Esophagus muscularis mucosa (tissue), 3 donors: ENCODE data around the gene CCDC124.

Source experiments
- POLR2AphosphoS5 ChIP-seq, 2 donors: sonication (generic); formaldehyde crosslinking; IDR thresholded peaks; one replicate each; pipeline ENCODE4 v1.6.1; 2017; ENCODE audit warnings: antibody characterized with exemption in 2 of 2
- TF ChIP-seq, protein P1 (sequence below), 3 experiments: fragments of 200-600 bp in 2 of 3; fragments of 450-650 bp in 1 of 3; sonication (generic) in 2 of 3; IDR thresholded peaks; one replicate each; pipeline ENCODE4 v1.5.1; 2017 to 2019; ENCODE audit warnings: antibody characterized with exemption in 3 of 3, mild to moderate bottlenecking in 2 of 3, moderate library complexity in 1 of 3

DNA sequence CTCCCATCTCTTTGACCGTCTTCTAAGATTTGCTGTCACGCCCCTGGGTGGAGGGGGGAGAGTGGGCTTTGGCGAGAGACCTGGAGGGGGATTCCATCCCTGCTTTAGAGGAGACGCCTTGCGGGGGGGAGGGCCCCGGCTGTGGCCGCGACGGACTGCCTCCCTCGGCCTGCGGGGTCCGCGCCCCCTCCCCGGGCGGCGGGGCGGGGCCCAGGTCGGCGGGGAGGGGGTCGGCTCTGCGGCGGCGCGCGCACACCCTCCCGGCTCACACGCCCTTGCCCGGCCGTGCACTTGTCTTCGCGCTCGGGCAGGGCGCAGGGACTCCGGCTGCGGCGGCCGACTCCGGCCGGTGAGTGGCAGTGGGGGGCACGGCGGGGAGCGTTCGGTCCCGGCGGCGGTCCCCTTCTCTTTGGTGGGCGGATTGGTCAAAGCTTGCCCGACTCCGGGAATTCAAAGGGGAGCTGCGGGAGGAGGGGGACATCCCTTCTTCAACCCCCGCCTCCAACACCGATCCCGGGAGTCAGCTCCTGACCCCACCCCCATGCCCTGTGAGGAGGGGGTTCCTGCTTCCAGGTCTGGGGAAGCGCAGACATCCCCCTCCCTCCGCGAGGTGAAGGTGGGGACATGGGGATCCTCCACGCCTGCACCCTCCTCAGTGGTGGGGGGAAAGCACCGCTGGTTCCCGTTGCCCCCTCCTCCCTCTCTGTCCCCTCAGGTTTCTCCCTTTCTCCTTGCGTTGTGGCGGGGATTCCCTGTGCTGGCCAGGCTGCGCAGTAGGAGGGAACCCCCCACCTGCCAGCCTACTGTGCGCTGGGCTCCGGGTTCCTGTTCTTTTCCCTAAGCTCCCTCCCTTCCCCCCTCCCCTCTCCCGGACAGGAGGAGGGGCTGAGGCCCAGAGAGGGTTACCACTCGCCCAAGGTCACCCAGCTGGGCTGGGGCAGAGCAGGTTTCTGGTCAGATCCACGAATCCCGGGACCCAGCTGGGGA is 19.5 kb downstream of the CCDC124 start:
- TF ChIP-seq, protein P1, sequence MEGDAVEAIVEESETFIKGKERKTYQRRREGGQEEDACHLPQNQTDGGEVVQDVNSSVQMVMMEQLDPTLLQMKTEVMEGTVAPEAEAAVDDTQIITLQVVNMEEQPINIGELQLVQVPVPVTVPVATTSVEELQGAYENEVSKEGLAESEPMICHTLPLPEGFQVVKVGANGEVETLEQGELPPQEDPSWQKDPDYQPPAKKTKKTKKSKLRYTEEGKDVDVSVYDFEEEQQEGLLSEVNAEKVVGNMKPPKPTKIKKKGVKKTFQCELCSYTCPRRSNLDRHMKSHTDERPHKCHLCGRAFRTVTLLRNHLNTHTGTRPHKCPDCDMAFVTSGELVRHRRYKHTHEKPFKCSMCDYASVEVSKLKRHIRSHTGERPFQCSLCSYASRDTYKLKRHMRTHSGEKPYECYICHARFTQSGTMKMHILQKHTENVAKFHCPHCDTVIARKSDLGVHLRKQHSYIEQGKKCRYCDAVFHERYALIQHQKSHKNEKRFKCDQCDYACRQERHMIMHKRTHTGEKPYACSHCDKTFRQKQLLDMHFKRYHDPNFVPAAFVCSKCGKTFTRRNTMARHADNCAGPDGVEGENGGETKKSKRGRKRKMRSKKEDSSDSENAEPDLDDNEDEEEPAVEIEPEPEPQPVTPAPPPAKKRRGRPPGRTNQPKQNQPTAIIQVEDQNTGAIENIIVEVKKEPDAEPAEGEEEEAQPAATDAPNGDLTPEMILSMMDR (IDR thresholded peaks at IDR 0.05) = no peak
- TF ChIP-seq POLR2AphosphoS5 (IDR thresholded peaks at IDR 0.05) = no peak
